Esophagus squamous epithelium (tissue), 4 donors: ENCODE data around the gene CNTN4.

Experiments
- POLR2A ChIP-seq, 4 donors: fragments of 450-650 bp; IDR thresholded peaks; one replicate each; pipeline ENCODE4 v1.6.1; 2017; ENCODE audit warnings: antibody characterized with exemption in 4 of 4, mild to moderate bottlenecking in 4 of 4, moderate library complexity in 3 of 4
- TF ChIP-seq, protein P1 (sequence below), 6 experiments: fragments of 450-650 bp in 4 of 6; fragments of 200-600 bp in 2 of 6; sonication (generic) in 2 of 6; IDR thresholded peaks; one replicate each; pipeline ENCODE4 v1.5.1; 2016 to 2019; ENCODE audit warnings: antibody characterized with exemption in 6 of 6, mild to moderate bottlenecking in 4 of 6, moderate library complexity in 4 of 6

DNA sequence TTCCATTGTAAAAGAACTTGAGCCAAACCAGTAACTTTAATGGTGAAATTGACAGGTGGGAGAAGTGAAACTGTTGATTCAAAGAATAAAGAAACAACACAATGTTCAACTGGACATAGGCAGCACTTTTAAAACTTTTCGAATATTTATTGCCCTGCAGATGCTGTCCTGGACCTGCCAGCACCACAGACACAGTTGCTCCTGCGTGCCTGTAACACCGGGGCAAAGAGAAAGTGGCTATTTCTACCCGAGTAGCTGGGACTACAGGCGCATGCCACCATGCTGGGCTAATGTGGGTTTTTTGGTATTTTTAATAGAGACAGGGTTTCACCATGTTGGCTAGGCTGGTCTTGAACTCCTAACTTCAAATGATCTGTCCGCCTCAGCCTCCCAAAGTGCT, 1004.1 kb downstream of the CNTN4 start:
- TF ChIP-seq, protein P1, sequence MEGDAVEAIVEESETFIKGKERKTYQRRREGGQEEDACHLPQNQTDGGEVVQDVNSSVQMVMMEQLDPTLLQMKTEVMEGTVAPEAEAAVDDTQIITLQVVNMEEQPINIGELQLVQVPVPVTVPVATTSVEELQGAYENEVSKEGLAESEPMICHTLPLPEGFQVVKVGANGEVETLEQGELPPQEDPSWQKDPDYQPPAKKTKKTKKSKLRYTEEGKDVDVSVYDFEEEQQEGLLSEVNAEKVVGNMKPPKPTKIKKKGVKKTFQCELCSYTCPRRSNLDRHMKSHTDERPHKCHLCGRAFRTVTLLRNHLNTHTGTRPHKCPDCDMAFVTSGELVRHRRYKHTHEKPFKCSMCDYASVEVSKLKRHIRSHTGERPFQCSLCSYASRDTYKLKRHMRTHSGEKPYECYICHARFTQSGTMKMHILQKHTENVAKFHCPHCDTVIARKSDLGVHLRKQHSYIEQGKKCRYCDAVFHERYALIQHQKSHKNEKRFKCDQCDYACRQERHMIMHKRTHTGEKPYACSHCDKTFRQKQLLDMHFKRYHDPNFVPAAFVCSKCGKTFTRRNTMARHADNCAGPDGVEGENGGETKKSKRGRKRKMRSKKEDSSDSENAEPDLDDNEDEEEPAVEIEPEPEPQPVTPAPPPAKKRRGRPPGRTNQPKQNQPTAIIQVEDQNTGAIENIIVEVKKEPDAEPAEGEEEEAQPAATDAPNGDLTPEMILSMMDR (IDR thresholded peaks at IDR 0.05): no peak
- TF ChIP-seq POLR2A (IDR thresholded peaks at IDR 0.05): no peak
